GM12878 (cell line): ENCODE data around the gene RASL12. TPM values are rescaled to one million over a fixed set of nuclear protein-coding genes. Genes with fewer than 3 reads are reported as not detected.

Experiments used
- ATAC-seq: fragments of 200-7000 bp; cut with Tn5 transposase; 3 replicates; pipeline ENCODE4 v1.9.1; 2020; ENCODE audit warnings: mild to moderate bottlenecking, moderate library complexity
- BruUV-seq: library from RNA; stranded (reverse); fragments of 400-500 nt; replicated peaks from 2 replicates; lab custom pipeline; 2021; lab: Mats Ljungman, UMichigan
- CTCF ChIA-PET: fragments of 300-600 bp; sonication (Branson Sonifier 250); formaldehyde crosslinking; extraction: SDS; loops from one replicate; lab custom pipeline; 2021; ENCODE audit warnings: inconsistent platforms; lab: Yijun Ruan, JAX
- POLR2A ChIA-PET: fragments of 350-600 bp; formaldehyde crosslinking; extraction: SDS; loops from one replicate; lab custom pipeline; 2021; ENCODE audit warnings: inconsistent platforms; lab: Charles Lee
- RAD21 ChIA-PET: fragments of 300-600 bp; sonication (Branson Sonifier 250); formaldehyde crosslinking; loops from one replicate; lab custom pipeline; 2023; ENCODE audit warnings: antibody characterized with exemption; ENCODE audit not compliant: unreplicated experiment; lab: Charles Lee
- SMC1A ChIA-PET: fragments of 300-600 bp; sonication (Branson Sonifier 250); formaldehyde crosslinking; loops from one replicate; lab custom pipeline; 2023; ENCODE audit not compliant: unreplicated experiment, uncharacterized antibody; lab: Charles Lee
- DNase-seq: peaks from one replicate; pipeline ENCODE4 v3.0.0-alpha.2; 2011; ENCODE audit warnings: low read depth, low spot score
- FAIRE-seq: peaks from 3 replicates; lab custom pipeline; 2011; peaks lifted over from hg19 to GRCh38; lab: Jason Lieb, UNC
- H2AFZ ChIP-seq: 2 replicates; pipeline ENCODE4 v1.6.0; 2011; ENCODE audit warnings: low read depth, low read length, control low read depth; ENCODE audit not compliant: control insufficient read depth
- H3K27ac ChIP-seq: 2 replicates; pipeline ENCODE4 v1.5.1; 2011; ENCODE audit warnings: control low read depth; ENCODE audit not compliant: control insufficient read depth, insufficient read depth
- H3K27me3 ChIP-seq, 2 experiments: replicated peaks in 1 of 2; 2 replicates each; pipeline versions ENCODE4 v1.6.0 to v1.6.1; 2011; ENCODE audit warnings: low read length in 1 of 2; ENCODE audit not compliant: control insufficient read depth in 2 of 2, insufficient read depth in 2 of 2
- H3K36me3 ChIP-seq, 2 experiments: 2 replicates each; pipeline ENCODE4 v1.5.1; 2011; ENCODE audit warnings: low read length in 1 of 2; ENCODE audit not compliant: control insufficient read depth in 2 of 2, insufficient read depth in 2 of 2
- H3K4me1 ChIP-seq: 2 replicates; pipeline ENCODE4 v1.6.1; 2011; ENCODE audit warnings: mild to moderate bottlenecking, low read length, moderate library complexity, mixed read lengths; ENCODE audit not compliant: control insufficient read depth, insufficient read depth
- H3K4me2 ChIP-seq: 2 replicates; pipeline ENCODE4 v1.6.0; 2011; ENCODE audit warnings: control low read depth; ENCODE audit not compliant: control insufficient read depth, insufficient read depth
- H3K4me3 ChIP-seq: fragments of 200-600 bp; sonication (generic); 2 replicates; pipeline ENCODE4 v1.5.1; 2016
- H3K79me2 ChIP-seq: 2 replicates; pipeline ENCODE4 v1.6.0; 2011; ENCODE audit warnings: low read length; ENCODE audit not compliant: control insufficient read depth, insufficient read depth
- H3K9ac ChIP-seq: 2 replicates; pipeline ENCODE4 v1.8.0; 2011; ENCODE audit warnings: low read length, control low read depth, mixed read lengths; ENCODE audit not compliant: control insufficient read depth, insufficient read depth
- H3K9me3 ChIP-seq: replicated peaks from 3 replicates; pipeline ENCODE4 v1.5.1; 2011; ENCODE audit warnings: mild to moderate bottlenecking, low read length; ENCODE audit not compliant: control insufficient read depth, insufficient read depth
- H4K20me1 ChIP-seq: 2 replicates; pipeline ENCODE4 v1.6.0; 2011; ENCODE audit not compliant: control insufficient read depth, insufficient read depth
- CBFB ChIP-seq: IDR thresholded peaks from 2 replicates; pipeline ENCODE4 v1.6.1; 2016; ENCODE audit warnings: antibody characterized with exemption, low read depth
- CHD4 ChIP-seq: fragments of 200-600 bp; sonication (generic); IDR thresholded peaks from 2 replicates; pipeline ENCODE4 v1.6.1; 2016; ENCODE audit warnings: mild to moderate bottlenecking
- HDAC6 ChIP-seq: fragments of 200-600 bp; sonication (generic); IDR thresholded peaks from one replicate; pipeline ENCODE4 v1.8.0; 2017; ENCODE audit warnings: antibody characterized with exemption; ENCODE audit not compliant: unreplicated experiment
- IRF4 ChIP-seq: IDR thresholded peaks from 2 replicates; pipeline ENCODE4 v1.6.1; 2011; ENCODE audit warnings: low read depth, low read length
- LARP7 ChIP-seq: fragments of 450-650 bp; IDR thresholded peaks from 2 replicates; pipeline ENCODE4 v1.6.1; 2017; ENCODE audit warnings: mild to moderate bottlenecking
- MAX ChIP-seq: IDR thresholded peaks from 2 replicates; pipeline ENCODE4 v1.6.1; 2012; ENCODE audit warnings: low read depth, low read length, improper control_type of control experiment
- MEF2A ChIP-seq: IDR thresholded peaks from 2 replicates; pipeline ENCODE4 v1.6.1; 2011; ENCODE audit warnings: low read depth, mild to moderate bottlenecking, low read length, moderate library complexity; ENCODE audit not compliant: insufficient read depth
- MLLT1 ChIP-seq: fragments of 450-650 bp; IDR thresholded peaks from 2 replicates; pipeline ENCODE4 v1.6.1; 2016; ENCODE audit warnings: mild to moderate bottlenecking
- NFYB ChIP-seq: IDR thresholded peaks from 2 replicates; pipeline ENCODE4 v1.6.1; 2011; ENCODE audit warnings: low read depth, mild to moderate bottlenecking, low read length, improper control_type of control experiment, moderate library complexity; ENCODE audit not compliant: insufficient read depth
- NRF1 ChIP-seq: conservative IDR thresholded peaks from 2 replicates; pipeline ENCODE4 v1.6.1; 2011; ENCODE audit warnings: mild to moderate bottlenecking, low read depth, low read length, improper control_type of control experiment
- POLR2AphosphoS5 ChIP-seq: IDR thresholded peaks from 2 replicates; pipeline ENCODE4 v1.6.1; 2011; ENCODE audit warnings: mild to moderate bottlenecking, low read length, inconsistent platforms
- RAD21 ChIP-seq: IDR thresholded peaks from 2 replicates; pipeline ENCODE4 v1.6.1; 2011; ENCODE audit warnings: mild to moderate bottlenecking, low read depth, low read length, moderate library complexity; ENCODE audit not compliant: insufficient read depth
- RBBP5 ChIP-seq: fragments of 200-600 bp; sonication (generic); conservative IDR thresholded peaks from 2 replicates; pipeline ENCODE4 v1.6.1; 2016
- TBL1XR1 ChIP-seq: IDR thresholded peaks from 2 replicates; pipeline ENCODE4 v1.6.1; 2012; ENCODE audit warnings: low read depth, low read length, improper control_type of control experiment
- TCF12 ChIP-seq: IDR thresholded peaks from 2 replicates; pipeline ENCODE4 v1.6.1; 2011; ENCODE audit warnings: low read depth, mild to moderate bottlenecking, low read length
- TCF7 ChIP-seq: IDR thresholded peaks from 2 replicates; pipeline ENCODE4 v1.6.1; 2014; ENCODE audit warnings: antibody characterized with exemption, borderline replicate concordance
- ZNF207 ChIP-seq: fragments of 450-650 bp; IDR thresholded peaks from 2 replicates; pipeline ENCODE4 v1.6.1; 2014; ENCODE audit warnings: antibody characterized with exemption, mild to moderate bottlenecking, borderline replicate concordance
- ZSCAN29 ChIP-seq: fragments of 450-650 bp; IDR thresholded peaks from 2 replicates; pipeline ENCODE4 v1.6.1; 2017; ENCODE audit warnings: mild to moderate bottlenecking, moderate library complexity
- WGBS: methylation state at CpG from one replicate; pipeline ENCODE4 v1.1.6; 2016; ENCODE audit warnings: low lambda C conversion rate; ENCODE audit not compliant: insufficient replicate concordance, insufficient coverage; ENCODE audit errors: missing lambda C conversion rate; 5-methylcytosine and 5-hydroxymethylcytosine counted together
- in situ Hi-C: fragments of 300-500 bp; cut with MboI; formaldehyde crosslinking; loops from 9 replicates; pipeline ENCODE4 v1.14.3; 2018; ENCODE audit warnings: mixed read lengths
- intact Hi-C: fragments of 100-400 bp; cut with micrococcal nuclease; formaldehyde crosslinking; loops from one replicate; pipeline ENCODE4 v1.14.2; 2022; ENCODE audit not compliant: unreplicated experiment
- polyA plus RNA-seq, 11 experiments: library from polyadenylated mRNA; depleted of rRNA in 4 of 11; unstranded in 6 of 11; stranded (reverse) in 5 of 11; fragments of >200 nt; fragmentation: Nextera tagmentation in 4 of 11; fragmentation: Illumina TruSeq in 1 of 11; extraction: Ambion mirVana in 4 of 11; extraction: Trizol in 1 of 11; gene quantifications; 1 replicate in 1 of 11; 2 replicates in 10 of 11; pipeline versions ENCODE4 v1.2.1 to v1.2.3, GENCODE V29; 2011 to 2016; ENCODE audit warnings: inconsistent platforms in 2 of 11, missing spikeins in 2 of 11, low read depth in 1 of 11
- total RNA-seq, 4 experiments: library from RNA; depleted of rRNA in 3 of 4; stranded (reverse); fragments of >200 nt in 3 of 4; fragmentation: Illumina TruSeq in 1 of 4; extraction: Trizol in 1 of 4; gene quantifications; 2 replicates each; pipeline versions ENCODE4 v1.2.1 to v1.2.3, GENCODE V29; 2013 to 2021
- TF ChIP-seq, protein P1 (sequence below): fragments of 450-650 bp; IDR thresholded peaks from 2 replicates; pipeline ENCODE4 v1.6.1; 2017; ENCODE audit warnings: mild to moderate bottlenecking, low read depth, inconsistent platforms; ENCODE audit not compliant: poor library complexity, severe bottlenecking
- TF ChIP-seq, protein P2 (sequence below): fragments of 450-650 bp; IDR thresholded peaks from 2 replicates; pipeline ENCODE4 v1.6.1; 2016; ENCODE audit warnings: mild to moderate bottlenecking, moderate library complexity, borderline replicate concordance

Gene RASL12
- total and polyA plus RNA-seq, 10 of the 15 experiments (the other 5 are each of a cell fraction or from before 2014, with no cell fraction given) = 0.06 to 0.10 TPM; not detected in 8

- CTCF ChIA-PET = no interaction called here
- 45% methylated on average over 5 of the region's 5 CpGs for WGBS
- no peak overlapping the region for H3K4me3 ChIP-seq
- no peak overlapping the region for H3K4me2 ChIP-seq
- peaks cover 0 to 2% of the 10 kb centered on the region in 2 experiments for H3K27me3 ChIP-seq
- H4K20me1 ChIP-seq = no peaks in the 10 kb centered on the region
- in situ Hi-C loops = no loop called here
- H3K79me2 ChIP-seq = no peaks in the 10 kb centered on the region
- intact Hi-C loops = no loop called here
- H3K9ac ChIP-seq = no peak overlapping the region
- H2AFZ ChIP-seq = no peak overlapping the region
- no peaks in the 10 kb centered on the region for H3K36me3 ChIP-seq
- BruUV-seq = no TSS peak
- RAD21 ChIA-PET = no interaction called here
- POLR2A ChIA-PET = no interaction called here
- SMC1A ChIA-PET = no interaction called here
- FAIRE-seq (no peak), DNase-seq (no peak), ATAC-seq (no peak)
- H3K27ac ChIP-seq = no peak overlapping the region
- TF ChIP-seq CHD4 (no peak), MEF2A (no peak), NRF1 (no peak), IRF4 (no peak), RAD21 (no peak), CBFB (no peak), ZSCAN29 (no peak), TCF12 (no peak), HDAC6 (no peak), TCF7 (no peak), NFYB (no peak), MLLT1 (no peak), MAX (no peak), POLR2AphosphoS5 (no peak), RBBP5 (no peak), TBL1XR1 (no peak), ZNF207 (no peak), LARP7 (no peak)
- TF ChIP-seq, protein P1, sequence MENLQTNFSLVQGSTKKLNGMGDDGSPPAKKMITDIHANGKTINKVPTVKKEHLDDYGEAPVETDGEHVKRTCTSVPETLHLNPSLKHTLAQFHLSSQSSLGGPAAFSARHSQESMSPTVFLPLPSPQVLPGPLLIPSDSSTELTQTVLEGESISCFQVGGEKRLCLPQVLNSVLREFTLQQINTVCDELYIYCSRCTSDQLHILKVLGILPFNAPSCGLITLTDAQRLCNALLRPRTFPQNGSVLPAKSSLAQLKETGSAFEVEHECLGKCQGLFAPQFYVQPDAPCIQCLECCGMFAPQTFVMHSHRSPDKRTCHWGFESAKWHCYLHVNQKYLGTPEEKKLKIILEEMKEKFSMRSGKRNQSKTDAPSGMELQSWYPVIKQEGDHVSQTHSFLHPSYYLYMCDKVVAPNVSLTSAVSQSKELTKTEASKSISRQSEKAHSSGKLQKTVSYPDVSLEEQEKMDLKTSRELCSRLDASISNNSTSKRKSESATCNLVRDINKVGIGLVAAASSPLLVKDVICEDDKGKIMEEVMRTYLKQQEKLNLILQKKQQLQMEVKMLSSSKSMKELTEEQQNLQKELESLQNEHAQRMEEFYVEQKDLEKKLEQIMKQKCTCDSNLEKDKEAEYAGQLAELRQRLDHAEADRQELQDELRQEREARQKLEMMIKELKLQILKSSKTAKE = no peak
- TF ChIP-seq, protein P2, sequence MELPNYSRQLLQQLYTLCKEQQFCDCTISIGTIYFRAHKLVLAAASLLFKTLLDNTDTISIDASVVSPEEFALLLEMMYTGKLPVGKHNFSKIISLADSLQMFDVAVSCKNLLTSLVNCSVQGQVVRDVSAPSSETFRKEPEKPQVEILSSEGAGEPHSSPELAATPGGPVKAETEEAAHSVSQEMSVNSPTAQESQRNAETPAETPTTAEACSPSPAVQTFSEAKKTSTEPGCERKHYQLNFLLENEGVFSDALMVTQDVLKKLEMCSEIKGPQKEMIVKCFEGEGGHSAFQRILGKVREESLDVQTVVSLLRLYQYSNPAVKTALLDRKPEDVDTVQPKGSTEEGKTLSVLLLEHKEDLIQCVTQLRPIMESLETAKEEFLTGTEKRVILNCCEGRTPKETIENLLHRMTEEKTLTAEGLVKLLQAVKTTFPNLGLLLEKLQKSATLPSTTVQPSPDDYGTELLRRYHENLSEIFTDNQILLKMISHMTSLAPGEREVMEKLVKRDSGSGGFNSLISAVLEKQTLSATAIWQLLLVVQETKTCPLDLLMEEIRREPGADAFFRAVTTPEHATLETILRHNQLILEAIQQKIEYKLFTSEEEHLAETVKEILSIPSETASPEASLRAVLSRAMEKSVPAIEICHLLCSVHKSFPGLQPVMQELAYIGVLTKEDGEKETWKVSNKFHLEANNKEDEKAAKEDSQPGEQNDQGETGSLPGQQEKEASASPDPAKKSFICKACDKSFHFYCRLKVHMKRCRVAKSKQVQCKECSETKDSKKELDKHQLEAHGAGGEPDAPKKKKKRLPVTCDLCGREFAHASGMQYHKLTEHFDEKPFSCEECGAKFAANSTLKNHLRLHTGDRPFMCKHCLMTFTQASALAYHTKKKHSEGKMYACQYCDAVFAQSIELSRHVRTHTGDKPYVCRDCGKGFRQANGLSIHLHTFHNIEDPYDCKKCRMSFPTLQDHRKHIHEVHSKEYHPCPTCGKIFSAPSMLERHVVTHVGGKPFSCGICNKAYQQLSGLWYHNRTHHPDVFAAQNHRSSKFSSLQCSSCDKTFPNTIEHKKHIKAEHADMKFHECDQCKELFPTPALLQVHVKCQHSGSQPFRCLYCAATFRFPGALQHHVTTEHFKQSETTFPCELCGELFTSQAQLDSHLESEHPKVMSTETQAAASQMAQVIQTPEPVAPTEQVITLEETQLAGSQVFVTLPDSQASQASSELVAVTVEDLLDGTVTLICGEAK = no peak
- H3K4me1 ChIP-seq = no peaks in the 10 kb centered on the region
- no peaks in the 10 kb centered on the region for H3K9me3 ChIP-seq
Observed at GRCh38 chr15:65071381-65071811, 3.6 kb upstream of the RASL12 start.
